Breast epithelium (tissue), 4 donors: ENCODE data around the gene TMOD2. TPM values are rescaled to one million over a fixed set of nuclear protein-coding genes. Genes with fewer than 3 reads are reported as not detected.

ENCODE experiments used
- DNase-seq, 2 donors: peaks; one replicate each; pipeline ENCODE4 v3.0.0-alpha.2; 2019; ENCODE audit warnings: low spot score in 2 of 2
- H3K27ac ChIP-seq, 2 donors: fragments of 200-600 bp; sonication (generic) in 1 of 2; one replicate each; pipeline ENCODE4 v1.5.1; 2016 to 2019; ENCODE audit warnings: mild to moderate bottlenecking in 1 of 2
- H3K27me3 ChIP-seq, 2 donors: fragments of 200-600 bp; sonication (generic) in 1 of 2; one replicate each; pipeline versions ENCODE4 v1.5.1 to v1.6.0; 2017 to 2019; ENCODE audit warnings: control low read depth in 1 of 2, mild to moderate bottlenecking in 1 of 2
- H3K36me3 ChIP-seq: fragments of 200-600 bp; one replicate; pipeline ENCODE4 v1.5.1; 2019
- H3K4me1 ChIP-seq, 2 donors: fragments of 200-600 bp; sonication (generic); one replicate each; pipeline ENCODE4 v1.5.1; 2016 to 2019; ENCODE audit warnings: control low read depth in 1 of 2
- H3K4me3 ChIP-seq, 3 donors: fragments of 200-600 bp; sonication (generic); 1 replicate in 2 of 3; 2 replicates in 1 of 3; pipeline ENCODE4 v1.5.1; 2016 to 2019; ENCODE audit warnings: mild to moderate bottlenecking in 3 of 3, moderate library complexity in 2 of 3
- H3K9me3 ChIP-seq, 2 donors: fragments of 200-600 bp; sonication (generic) in 1 of 2; one replicate each; pipeline ENCODE4 v1.5.1; 2016 to 2019; ENCODE audit warnings: control low read depth in 1 of 2
- POLR2A ChIP-seq: fragments of 450-650 bp; IDR thresholded peaks from one replicate; pipeline ENCODE4 v1.6.1; 2016; ENCODE audit warnings: antibody characterized with exemption, mild to moderate bottlenecking, moderate library complexity
- POLR2AphosphoS5 ChIP-seq, 3 donors: sonication (generic); formaldehyde crosslinking; IDR thresholded peaks; one replicate each; pipeline ENCODE4 v1.6.1; 2017; ENCODE audit warnings: antibody characterized with exemption in 3 of 3
- intact Hi-C: fragments of 100-400 bp; cut with DNase I; formaldehyde crosslinking; loops from one replicate; pipeline ENCODE4 v1.15.1; 2023; ENCODE audit warnings: low total_unique reads
- total RNA-seq, 3 donors: library from RNA; depleted of rRNA; stranded (reverse); fragments of >200 nt; gene quantifications; one replicate each; pipeline ENCODE4 v1.1.0, GENCODE V29; 2016
- TF ChIP-seq, protein P1 (sequence below), 3 donors: fragments of 450-650 bp; IDR thresholded peaks; one replicate each; pipeline ENCODE4 v1.5.1; 2016 to 2017; ENCODE audit warnings: antibody characterized with exemption in 3 of 3, mild to moderate bottlenecking in 3 of 3, moderate library complexity in 3 of 3

Gene TMOD2
- total RNA-seq, 3 donors from 2014 or later = 8.6 to 16.8 (median 11.5) TPM

GRCh38 chr15:51735228-51736010, 16.0 kb upstream of the TMOD2 start:
- Histone ChIP-seq H3K27ac (no peak overlapping the region), H3K4me3 (no peak overlapping the region), H3K4me1 (no peaks in the 10 kb centered on the region), H3K36me3 (no peaks in the 10 kb centered on the region), H3K27me3 (no peaks in the 10 kb centered on the region), H3K9me3 (no peaks in the 10 kb centered on the region)
- DNase-seq = no peak
- TF ChIP-seq POLR2AphosphoS5 (IDR thresholded peaks at IDR 0.05) (no peak), POLR2A (no peak)
- TF ChIP-seq, protein P1, sequence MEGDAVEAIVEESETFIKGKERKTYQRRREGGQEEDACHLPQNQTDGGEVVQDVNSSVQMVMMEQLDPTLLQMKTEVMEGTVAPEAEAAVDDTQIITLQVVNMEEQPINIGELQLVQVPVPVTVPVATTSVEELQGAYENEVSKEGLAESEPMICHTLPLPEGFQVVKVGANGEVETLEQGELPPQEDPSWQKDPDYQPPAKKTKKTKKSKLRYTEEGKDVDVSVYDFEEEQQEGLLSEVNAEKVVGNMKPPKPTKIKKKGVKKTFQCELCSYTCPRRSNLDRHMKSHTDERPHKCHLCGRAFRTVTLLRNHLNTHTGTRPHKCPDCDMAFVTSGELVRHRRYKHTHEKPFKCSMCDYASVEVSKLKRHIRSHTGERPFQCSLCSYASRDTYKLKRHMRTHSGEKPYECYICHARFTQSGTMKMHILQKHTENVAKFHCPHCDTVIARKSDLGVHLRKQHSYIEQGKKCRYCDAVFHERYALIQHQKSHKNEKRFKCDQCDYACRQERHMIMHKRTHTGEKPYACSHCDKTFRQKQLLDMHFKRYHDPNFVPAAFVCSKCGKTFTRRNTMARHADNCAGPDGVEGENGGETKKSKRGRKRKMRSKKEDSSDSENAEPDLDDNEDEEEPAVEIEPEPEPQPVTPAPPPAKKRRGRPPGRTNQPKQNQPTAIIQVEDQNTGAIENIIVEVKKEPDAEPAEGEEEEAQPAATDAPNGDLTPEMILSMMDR (IDR thresholded peaks at IDR 0.05) = no peak
- intact Hi-C loops = no loop called here

- peak overlapping the region in 1 of 2 donors; percentile 74 for H3K27ac ChIP-seq
- intact Hi-C loops = no loop called here
- no peaks in the 10 kb centered on the region for H3K9me3 ChIP-seq
- TF ChIP-seq, protein P1 (IDR thresholded peaks at IDR 0.05) = no peak
- TF ChIP-seq POLR2AphosphoS5 (IDR thresholded peaks at IDR 0.05) = no peak
- TF ChIP-seq POLR2A = no peak
- DNase-seq = no peak
- H3K4me1 ChIP-seq = no peaks in the 10 kb centered on the region
- peak overlapping the region in 2 of 3 donors; percentile 69 to 93 for H3K4me3 ChIP-seq
- no peaks in the 10 kb centered on the region for H3K27me3 ChIP-seq
- H3K36me3 ChIP-seq = no peaks in the 10 kb centered on the region
These were observed 15.3 kb upstream of the TMOD2 start for GRCh38 chr15:51736069-51736468.

GRCh38 chr15:51736751-51737521, 14.5 kb upstream of the TMOD2 start:
- no peaks in the 10 kb centered on the region for H3K9me3 ChIP-seq
- H3K36me3 ChIP-seq = no peaks in the 10 kb centered on the region
- H3K4me1 ChIP-seq = no peaks in the 10 kb centered on the region
- no peaks in the 10 kb centered on the region for H3K27me3 ChIP-seq
- H3K27ac ChIP-seq = peak overlapping the region; percentile 74 to 89
- TF ChIP-seq POLR2A (no peak), POLR2AphosphoS5 (IDR thresholded peaks at IDR 0.05) (no peak)
- TF ChIP-seq, protein P1 (IDR thresholded peaks at IDR 0.05) = no peak
- intact Hi-C loops = no loop called here
- H3K4me3 ChIP-seq = peak overlapping the region; percentile 69 to 93 (median 79)
- no peak for DNase-seq

- TF ChIP-seq, protein P1 (IDR thresholded peaks at IDR 0.05) = no peak
- TF ChIP-seq POLR2A = no peak
- no peaks in the 10 kb centered on the region for H3K27me3 ChIP-seq
- H3K4me3 ChIP-seq = peak within 1 kb of the TSS; percentile 69 to 93 (median 79)
- no peaks in the 10 kb centered on the region for H3K9me3 ChIP-seq
- DNase-seq = peak; percentile 53 to 58
- H3K27ac ChIP-seq = peak within 1 kb of the TSS; percentile 74 to 89
- H3K36me3 ChIP-seq = no peaks in the 10 kb centered on the region
- intact Hi-C loops = no loop called here
- H3K4me1 ChIP-seq = no peaks in the 10 kb centered on the region
These were observed 13.7 kb upstream of the TMOD2 start, which contains the start of gene LYSMD2 for GRCh38 chr15:51737522-51738305. Gene LYSMD2, minus strand, starts transcription at chr15:51737655. Its CDS starts 33 bp downstream, at chr15:51737622.
